Measurements from ENCODE around the gene TADA2B.
"Not testable (repeated sequence)": the region's sequence is repeated elsewhere in the genome, so short reads cannot be mapped to it uniquely, and the experiment has no call there.

The TADA2B gene

GRCh38 chr4:7061815-7062214, 18.6 kb downstream of the TADA2B start:
- DNase-seq = no peak

GRCh38 chr4:7062816-7063215, 19.6 kb downstream of the TADA2B start:
- no peak for DNase-seq

- DNase-seq = no peak
Measured at GRCh38 chr4:7063362-7063761, 20.2 kb downstream of the TADA2B start.

- no peak for DNase-seq
Measured at GRCh38 chr4:7066006-7066405, 22.8 kb downstream of the TADA2B start.

GRCh38 chr4:7066493-7066892, 23.3 kb downstream of the TADA2B start:
- DNase-seq = no peak

GRCh38 chr4:7067126-7067451, 23.9 kb downstream of the TADA2B start:
- DNase-seq = no peak

- DNase-seq = peak; percentile 98
Measured at GRCh38 chr4:7067452-7068278, 24.5 kb downstream of the TADA2B start, which contains the start of gene GRPEL1. Gene GRPEL1, minus strand, starts transcription at chr4:7068064. Its CDS starts 32 bp downstream, at chr4:7068032.

GRCh38 chr4:7068279-7068842, 25.2 kb downstream of the TADA2B start:
- no peak for DNase-seq

GRCh38 chr4:7068883-7069282, 25.7 kb downstream of the TADA2B start:
- no peak for DNase-seq

- DNase-seq = peak; percentile 76
Measured at GRCh38 chr4:7070729-7071511, 27.7 kb downstream of the TADA2B start.

- no peak for DNase-seq
Measured at GRCh38 chr4:7073059-7073458, 29.9 kb downstream of the TADA2B start.

GRCh38 chr4:7073526-7074390, 30.6 kb downstream of the TADA2B start:
- DNase-seq = peak; percentile 67

- DNase-seq = no peak
Measured at GRCh38 chr4:7074426-7074825, 31.3 kb downstream of the TADA2B start.

- no peak for DNase-seq
Measured at GRCh38 chr4:7075962-7076695, 33.0 kb downstream of the TADA2B start.

- DNase-seq = no peak
Measured at GRCh38 chr4:7076696-7077082, 33.5 kb downstream of the TADA2B start.

- no peak for DNase-seq
Measured at GRCh38 chr4:7077371-7077770, 34.2 kb downstream of the TADA2B start.

GRCh38 chr4:7078025-7078424, 34.9 kb downstream of the TADA2B start:
- no peak for DNase-seq

GRCh38 chr4:7079483-7079882, 36.3 kb downstream of the TADA2B start:
- DNase-seq = not testable (repeated sequence)

- DNase-seq = not testable (repeated sequence)
Measured at GRCh38 chr4:7079909-7080308, 36.7 kb downstream of the TADA2B start.

- DNase-seq = no peak
Measured at GRCh38 chr4:7083597-7084563, 40.7 kb downstream of the TADA2B start.

GRCh38 chr4:7084564-7084961, 41.4 kb downstream of the TADA2B start:
- DNase-seq = not testable (repeated sequence)
